LNCAP (cell line): Measurements from ENCODE around the gene FOSB.

Source experiments
- TF ChIP-seq, protein P1 (sequence below): fragments of 450-650 bp; IDR thresholded peaks from 2 replicates; pipeline ENCODE4 v1.5.1; 2017; ENCODE audit warnings: mild to moderate bottlenecking

The FOSB gene

DNA sequence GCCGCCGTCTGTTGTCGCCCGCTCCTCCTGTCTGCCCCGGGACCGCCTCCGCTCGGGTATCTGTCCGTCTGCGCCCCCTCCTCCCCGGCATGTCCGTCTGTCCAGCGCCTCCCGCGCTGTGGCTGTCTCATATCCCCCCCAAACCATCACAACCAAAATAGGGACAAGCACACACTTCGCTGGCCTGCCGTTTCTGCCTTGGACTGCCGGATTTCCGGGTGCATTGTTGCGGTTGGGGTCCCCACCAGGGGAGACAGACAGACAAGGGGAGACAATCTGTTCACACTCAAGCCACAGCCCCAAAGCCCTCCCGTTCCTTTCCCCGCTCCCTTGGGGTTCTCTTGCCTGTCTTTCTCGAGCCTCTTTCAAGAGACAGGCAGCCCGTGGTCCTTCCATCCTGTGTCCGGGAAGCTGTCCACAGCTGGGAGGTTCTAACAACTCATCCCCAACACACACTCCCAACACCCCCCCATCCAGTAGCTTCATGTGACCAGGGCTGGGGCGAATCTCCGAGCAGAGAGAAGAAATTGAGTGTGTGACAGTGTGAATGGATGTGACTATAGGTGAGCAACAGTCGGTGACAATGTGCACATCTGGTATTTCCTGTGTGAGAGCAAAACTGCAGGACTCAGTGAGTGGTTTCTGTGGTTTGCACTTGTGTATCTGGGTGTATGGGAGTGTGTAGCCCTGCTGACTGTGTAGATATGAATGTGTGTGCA is 16.5 kb upstream of the FOSB start:
- TF ChIP-seq, protein P1, sequence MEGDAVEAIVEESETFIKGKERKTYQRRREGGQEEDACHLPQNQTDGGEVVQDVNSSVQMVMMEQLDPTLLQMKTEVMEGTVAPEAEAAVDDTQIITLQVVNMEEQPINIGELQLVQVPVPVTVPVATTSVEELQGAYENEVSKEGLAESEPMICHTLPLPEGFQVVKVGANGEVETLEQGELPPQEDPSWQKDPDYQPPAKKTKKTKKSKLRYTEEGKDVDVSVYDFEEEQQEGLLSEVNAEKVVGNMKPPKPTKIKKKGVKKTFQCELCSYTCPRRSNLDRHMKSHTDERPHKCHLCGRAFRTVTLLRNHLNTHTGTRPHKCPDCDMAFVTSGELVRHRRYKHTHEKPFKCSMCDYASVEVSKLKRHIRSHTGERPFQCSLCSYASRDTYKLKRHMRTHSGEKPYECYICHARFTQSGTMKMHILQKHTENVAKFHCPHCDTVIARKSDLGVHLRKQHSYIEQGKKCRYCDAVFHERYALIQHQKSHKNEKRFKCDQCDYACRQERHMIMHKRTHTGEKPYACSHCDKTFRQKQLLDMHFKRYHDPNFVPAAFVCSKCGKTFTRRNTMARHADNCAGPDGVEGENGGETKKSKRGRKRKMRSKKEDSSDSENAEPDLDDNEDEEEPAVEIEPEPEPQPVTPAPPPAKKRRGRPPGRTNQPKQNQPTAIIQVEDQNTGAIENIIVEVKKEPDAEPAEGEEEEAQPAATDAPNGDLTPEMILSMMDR = no peak

DNA sequence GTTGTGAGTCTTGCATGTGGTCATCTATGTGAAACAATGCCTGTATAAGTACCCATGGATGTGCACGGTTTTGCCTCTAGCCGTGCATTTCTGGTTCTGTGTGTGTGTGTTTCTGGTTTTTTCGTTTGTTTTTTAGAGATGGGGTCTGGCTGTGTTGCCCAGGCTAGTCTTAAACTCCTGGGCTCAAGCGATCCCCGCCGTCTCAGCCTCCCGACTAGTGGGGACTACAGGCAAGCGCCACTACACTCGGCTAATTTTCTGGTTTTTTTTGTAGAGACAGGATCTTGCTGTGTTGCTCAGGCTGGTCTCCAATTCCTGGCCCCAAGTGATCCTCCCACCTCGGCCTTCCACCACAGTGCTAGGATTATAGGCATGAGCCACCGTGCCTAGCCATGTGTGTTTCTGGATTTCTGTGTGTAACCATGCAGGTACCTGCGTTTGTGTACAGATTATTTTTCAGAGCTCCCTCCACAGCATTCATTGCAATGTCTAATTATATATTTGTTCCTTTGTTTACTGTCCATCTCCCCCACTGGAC is 15.9 kb upstream of the FOSB start:
- TF ChIP-seq, protein P1 = no peak

DNA sequence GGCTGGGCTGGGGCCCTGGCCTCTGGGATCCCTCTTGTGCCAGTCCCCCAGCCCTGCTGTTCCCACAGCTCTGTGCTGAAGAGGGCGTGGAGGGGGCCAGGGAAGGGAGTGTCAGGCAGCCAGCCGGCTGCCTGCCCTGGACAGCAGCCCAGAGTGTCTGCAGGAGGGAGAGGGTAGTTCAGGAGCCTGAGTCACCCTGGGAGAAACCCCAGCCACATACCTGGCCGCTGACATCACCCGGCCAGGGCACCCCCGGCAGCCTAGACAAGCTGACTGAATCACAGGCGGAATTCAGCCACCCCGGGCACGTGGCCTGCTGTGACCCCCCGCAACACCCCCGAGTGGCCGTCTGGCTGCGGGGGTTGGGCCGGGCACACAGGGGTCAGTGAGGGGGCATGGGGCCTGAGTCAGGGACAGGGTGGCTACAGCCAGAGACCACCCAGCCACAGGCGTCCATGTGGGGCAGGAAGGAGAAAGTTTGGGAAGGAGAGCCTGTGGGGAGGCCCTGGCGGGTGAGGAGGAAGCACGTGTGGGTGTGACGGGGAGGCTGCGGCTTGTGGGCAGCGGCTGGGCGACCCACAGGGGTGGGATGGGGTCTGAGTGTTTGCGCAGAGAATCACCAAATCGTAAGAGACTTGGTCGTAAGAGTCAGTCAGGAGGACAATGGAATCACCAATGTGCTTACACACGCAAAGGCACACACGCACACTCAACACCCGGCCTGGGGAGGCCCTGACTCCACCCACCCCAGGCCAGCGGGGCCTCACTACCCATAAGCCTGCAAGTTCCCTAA is 11.9 kb upstream of the FOSB start:
- TF ChIP-seq, protein P1 = no peak

DNA sequence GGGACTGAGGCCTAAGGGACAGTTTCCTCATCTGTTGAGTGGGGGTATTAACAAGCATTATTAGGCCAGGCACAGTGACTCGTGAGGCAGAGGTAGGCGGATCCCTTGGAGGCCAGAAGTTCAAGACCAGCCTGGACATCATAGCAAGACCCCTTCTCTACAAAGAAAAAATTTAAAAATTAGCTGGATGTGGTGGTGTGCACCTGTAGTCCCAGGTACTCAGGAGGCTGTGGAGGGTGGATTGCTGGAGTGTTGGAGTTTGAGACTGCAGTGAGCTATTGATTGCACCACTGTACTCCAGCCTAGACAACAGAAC is 11.3 kb upstream of the FOSB start:
- TF ChIP-seq, protein P1 = no peak

DNA sequence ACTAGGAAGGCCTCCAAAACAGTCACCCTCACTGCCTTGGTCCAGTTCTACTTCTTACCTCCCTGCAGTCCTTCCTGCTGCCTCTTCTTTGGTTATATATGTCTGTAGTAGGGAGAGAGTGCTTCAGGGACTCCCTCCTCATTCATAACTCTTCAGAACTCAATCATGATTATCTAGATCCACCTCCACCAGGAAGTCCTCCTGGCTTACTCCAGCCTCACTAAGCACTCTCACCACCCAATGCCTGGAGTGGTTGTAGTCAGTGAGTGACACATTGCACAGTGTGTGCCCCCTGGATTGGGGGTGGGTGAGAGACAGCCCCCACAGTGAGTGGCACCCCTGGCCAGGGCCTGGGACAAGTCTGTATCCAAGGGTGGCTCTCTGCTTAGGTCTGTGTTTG is 10.0 kb upstream of the FOSB start:
- TF ChIP-seq, protein P1 = no peak

DNA sequence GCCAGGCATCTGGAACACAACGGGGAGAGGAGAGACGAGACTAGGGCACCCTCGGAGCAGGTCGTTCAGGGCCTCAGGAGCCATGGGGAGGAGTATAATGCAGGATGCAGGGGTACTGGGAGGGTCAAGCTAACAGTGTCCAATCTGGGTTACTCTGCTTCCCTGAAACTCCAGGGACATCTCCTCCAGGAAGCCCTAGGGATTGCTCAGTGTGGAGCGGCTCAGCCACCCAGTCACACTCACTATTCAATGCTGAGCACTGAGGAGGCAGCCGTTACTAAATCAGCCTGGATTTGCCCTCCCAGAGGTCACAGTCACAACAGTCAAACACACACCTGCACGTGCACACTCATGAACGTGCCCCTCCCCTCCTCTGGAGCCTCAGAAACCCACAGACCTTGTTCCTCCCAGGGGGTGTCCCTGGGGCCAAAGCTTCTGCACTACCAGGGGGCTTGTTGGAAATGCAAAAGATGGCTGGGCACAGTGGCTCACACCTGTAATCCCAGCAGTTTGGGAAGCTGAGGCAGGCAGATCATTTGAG is 6.9 kb upstream of the FOSB start:
- TF ChIP-seq, protein P1 = no peak

DNA sequence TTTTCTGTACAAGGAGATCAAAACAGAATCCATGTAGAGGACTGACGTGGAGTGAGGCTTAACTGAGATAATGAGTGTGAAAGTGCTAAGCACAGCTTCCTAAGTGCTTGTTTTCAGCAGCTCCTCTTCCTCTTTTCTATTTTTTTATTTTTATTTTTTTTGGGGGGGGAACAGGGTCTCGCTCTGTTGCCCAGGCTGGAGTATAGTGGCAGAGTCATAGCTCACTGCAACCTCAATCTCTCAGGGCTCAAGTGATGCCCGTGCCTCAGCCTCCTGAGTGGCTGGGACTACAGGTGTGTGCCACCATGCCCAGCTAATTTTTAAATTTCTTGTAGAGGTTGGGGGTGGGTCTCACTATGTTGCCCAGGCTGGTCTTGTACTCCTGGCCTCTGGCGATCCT is 5.6 kb upstream of the FOSB start:
- TF ChIP-seq, protein P1 = no peak
